OCI-LY3 (cell line): ENCODE results near the gene CPEB3.

Experiments used
- EZH2phosphoT487 ChIP-seq: fragments of 200-600 bp; shearing (Covaris generic); IDR thresholded peaks from 2 replicates; pipeline ENCODE4 v1.6.1; 2018; ENCODE audit warnings: antibody characterized with exemption, mixed run types, low read depth
- TF ChIP-seq, protein P1 (sequence below): fragments of 200-600, 300-600 bp; sonication (generic); IDR thresholded peaks from 2 replicates; pipeline ENCODE4 v1.5.1; 2014; ENCODE audit warnings: antibody characterized with exemption, low read length, low read depth

DNA sequence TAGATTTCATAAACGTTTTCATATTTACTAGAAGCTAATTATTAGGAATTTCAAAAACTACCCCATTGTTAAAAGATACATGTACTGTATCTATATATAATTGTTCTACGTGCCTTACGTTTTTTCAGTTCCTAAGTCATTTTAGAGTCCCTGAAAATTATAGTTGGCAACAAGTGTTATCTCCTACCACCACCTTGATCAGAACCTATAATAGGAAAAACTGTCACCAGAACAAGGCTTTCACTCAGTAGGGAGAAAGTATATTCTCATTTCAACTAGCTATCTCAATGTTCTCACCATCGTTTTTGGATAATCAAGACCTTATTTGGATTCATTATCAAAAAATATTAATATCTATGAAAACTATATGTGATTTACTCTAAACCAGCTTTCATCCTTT, 107.7 kb downstream of the CPEB3 start:
- TF ChIP-seq, protein P1, sequence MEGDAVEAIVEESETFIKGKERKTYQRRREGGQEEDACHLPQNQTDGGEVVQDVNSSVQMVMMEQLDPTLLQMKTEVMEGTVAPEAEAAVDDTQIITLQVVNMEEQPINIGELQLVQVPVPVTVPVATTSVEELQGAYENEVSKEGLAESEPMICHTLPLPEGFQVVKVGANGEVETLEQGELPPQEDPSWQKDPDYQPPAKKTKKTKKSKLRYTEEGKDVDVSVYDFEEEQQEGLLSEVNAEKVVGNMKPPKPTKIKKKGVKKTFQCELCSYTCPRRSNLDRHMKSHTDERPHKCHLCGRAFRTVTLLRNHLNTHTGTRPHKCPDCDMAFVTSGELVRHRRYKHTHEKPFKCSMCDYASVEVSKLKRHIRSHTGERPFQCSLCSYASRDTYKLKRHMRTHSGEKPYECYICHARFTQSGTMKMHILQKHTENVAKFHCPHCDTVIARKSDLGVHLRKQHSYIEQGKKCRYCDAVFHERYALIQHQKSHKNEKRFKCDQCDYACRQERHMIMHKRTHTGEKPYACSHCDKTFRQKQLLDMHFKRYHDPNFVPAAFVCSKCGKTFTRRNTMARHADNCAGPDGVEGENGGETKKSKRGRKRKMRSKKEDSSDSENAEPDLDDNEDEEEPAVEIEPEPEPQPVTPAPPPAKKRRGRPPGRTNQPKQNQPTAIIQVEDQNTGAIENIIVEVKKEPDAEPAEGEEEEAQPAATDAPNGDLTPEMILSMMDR: no peak
- TF ChIP-seq EZH2phosphoT487: no peak
